ENCODE results near the gene ZBTB11. TPM values are rescaled to one million over a fixed set of nuclear protein-coding genes. Genes with fewer than 3 reads are reported as not detected.
A peak's percentile ranks its signal among the peaks of the same experiment; 100 is the strongest.

The ZBTB11 gene
- total and polyA plus RNA-seq, 9 of the 15 experiments (the other 6 are each of a cell fraction or from before 2014, with no cell fraction given), result 6.2 to 31.9 (median 21.4) TPM

DNA sequence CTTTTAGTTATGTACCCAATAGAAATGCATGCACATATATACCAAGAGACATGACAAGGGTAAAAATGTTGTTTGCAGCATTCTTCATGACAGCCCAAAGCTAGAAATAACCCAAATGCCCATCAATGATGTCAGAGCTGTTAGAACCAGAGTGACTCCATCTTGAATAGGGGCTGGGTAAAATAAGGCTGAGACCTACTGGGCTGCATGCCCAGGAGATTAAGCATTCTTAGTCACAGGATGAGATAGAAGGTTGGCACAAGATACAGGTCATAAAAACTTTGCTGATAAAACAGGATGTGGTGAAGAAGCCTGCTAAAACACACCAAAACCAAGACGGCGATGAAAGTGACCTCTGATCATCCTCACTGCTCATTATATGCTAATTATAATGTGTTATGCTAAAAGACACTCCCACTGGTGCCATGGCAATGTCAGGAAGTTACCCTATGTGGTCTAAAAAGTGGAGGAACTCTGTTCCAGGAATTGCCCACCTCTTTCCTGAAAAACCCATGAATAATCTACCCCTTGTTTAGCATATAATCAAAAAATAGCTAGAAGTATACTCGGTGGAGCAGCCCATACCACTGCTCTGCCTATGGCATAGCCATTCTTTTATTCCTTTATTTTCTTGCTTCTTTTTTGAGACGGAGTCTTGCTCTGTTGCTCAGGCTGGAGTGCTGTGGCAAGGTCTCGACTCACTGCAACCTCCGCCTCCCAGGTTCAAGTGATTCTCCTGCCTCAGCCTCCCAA lies 32.9 kb downstream of the ZBTB11 start (continued):
- TF ChIP-seq NR2C1 (IDR thresholded peaks at IDR 0.05) (no peak), NR2C1 (tag; IDR thresholded peaks at IDR 0.05) (peak; percentile 96), ZNF3 (CRISPR knock-in tag; IDR thresholded peaks at IDR 0.05) (peak; percentile 93), ZNF77 (CRISPR knock-in tag; IDR thresholded peaks at IDR 0.05) (peak; percentile 91), HOXB6 (CRISPR knock-in tag; IDR thresholded peaks at IDR 0.05; ENCODE audit: borderline replicate concordance) (peak; percentile 95), BDP1 (IDR thresholded peaks at IDR 0.05; ENCODE audit: insufficient read depth, insufficient read length) (no peak), TAF9B (IDR thresholded peaks at IDR 0.05; ENCODE audit: partially characterized antibody) (no peak), ZKSCAN3 (CRISPR knock-in tag; IDR thresholded peaks at IDR 0.05) (peak; percentile 96), PYGO2 (tag; IDR thresholded peaks at IDR 0.05) (peak; percentile 99), PRPF4 (IDR thresholded peaks at IDR 0.05; ENCODE audit: insufficient read depth, low read depth, low read length, poor library complexity, severe bottlenecking) (no peak), CEBPG (CRISPR knock-in tag; IDR thresholded peaks at IDR 0.05) (no peak), CEBPG (tag; conservative IDR thresholded peaks at IDR 0.05 in 1 of 2, IDR thresholded peaks at IDR 0.05 in 1 of 2) (peak in 1 of 2 experiments; percentile 76; a peak in 2 of 4 replicates), GATAD2A (IDR thresholded peaks at IDR 0.05) (peak; percentile 96), PHF21A (IDR thresholded peaks at IDR 0.05; ENCODE audit: borderline replicate concordance, low read depth) (no peak), ZNF668 (CRISPR knock-in tag; IDR thresholded peaks at IDR 0.05) (peak; percentile 99), RFX7 (CRISPR knock-in tag; IDR thresholded peaks at IDR 0.05) (peak; percentile 94), NR2F6 (CRISPR knock-in tag; IDR thresholded peaks at IDR 0.05) (peak; percentile 97), ETV5 (CRISPR knock-in tag; IDR thresholded peaks at IDR 0.05; ENCODE audit: low read depth) (peak; percentile 32; the same call in 1 of the 2 replicates), PTTG1 (tag; IDR thresholded peaks at IDR 0.05; ENCODE audit: low read depth) (peak; percentile 99)
- TF ChIP-seq, protein P1, sequence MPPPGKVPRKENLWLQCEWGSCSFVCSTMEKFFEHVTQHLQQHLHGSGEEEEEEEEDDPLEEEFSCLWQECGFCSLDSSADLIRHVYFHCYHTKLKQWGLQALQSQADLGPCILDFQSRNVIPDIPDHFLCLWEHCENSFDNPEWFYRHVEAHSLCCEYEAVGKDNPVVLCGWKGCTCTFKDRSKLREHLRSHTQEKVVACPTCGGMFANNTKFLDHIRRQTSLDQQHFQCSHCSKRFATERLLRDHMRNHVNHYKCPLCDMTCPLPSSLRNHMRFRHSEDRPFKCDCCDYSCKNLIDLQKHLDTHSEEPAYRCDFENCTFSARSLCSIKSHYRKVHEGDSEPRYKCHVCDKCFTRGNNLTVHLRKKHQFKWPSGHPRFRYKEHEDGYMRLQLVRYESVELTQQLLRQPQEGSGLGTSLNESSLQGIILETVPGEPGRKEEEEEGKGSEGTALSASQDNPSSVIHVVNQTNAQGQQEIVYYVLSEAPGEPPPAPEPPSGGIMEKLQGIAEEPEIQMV (tag; conservative IDR thresholded peaks at IDR 0.05; ENCODE audit: low read depth), result peak; percentile 94
- TF ChIP-seq, protein P2, sequence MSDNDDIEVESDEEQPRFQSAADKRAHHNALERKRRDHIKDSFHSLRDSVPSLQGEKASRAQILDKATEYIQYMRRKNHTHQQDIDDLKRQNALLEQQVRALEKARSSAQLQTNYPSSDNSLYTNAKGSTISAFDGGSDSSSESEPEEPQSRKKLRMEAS (CRISPR knock-in tag; IDR thresholded peaks at IDR 0.05), result no peak
- TF ChIP-seq, protein P3, sequence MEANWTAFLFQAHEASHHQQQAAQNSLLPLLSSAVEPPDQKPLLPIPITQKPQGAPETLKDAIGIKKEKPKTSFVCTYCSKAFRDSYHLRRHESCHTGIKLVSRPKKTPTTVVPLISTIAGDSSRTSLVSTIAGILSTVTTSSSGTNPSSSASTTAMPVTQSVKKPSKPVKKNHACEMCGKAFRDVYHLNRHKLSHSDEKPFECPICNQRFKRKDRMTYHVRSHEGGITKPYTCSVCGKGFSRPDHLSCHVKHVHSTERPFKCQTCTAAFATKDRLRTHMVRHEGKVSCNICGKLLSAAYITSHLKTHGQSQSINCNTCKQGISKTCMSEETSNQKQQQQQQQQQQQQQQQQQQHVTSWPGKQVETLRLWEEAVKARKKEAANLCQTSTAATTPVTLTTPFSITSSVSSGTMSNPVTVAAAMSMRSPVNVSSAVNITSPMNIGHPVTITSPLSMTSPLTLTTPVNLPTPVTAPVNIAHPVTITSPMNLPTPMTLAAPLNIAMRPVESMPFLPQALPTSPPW (CRISPR knock-in tag; IDR thresholded peaks at IDR 0.05), result peak; percentile 72
- TF ChIP-seq, protein P4, sequence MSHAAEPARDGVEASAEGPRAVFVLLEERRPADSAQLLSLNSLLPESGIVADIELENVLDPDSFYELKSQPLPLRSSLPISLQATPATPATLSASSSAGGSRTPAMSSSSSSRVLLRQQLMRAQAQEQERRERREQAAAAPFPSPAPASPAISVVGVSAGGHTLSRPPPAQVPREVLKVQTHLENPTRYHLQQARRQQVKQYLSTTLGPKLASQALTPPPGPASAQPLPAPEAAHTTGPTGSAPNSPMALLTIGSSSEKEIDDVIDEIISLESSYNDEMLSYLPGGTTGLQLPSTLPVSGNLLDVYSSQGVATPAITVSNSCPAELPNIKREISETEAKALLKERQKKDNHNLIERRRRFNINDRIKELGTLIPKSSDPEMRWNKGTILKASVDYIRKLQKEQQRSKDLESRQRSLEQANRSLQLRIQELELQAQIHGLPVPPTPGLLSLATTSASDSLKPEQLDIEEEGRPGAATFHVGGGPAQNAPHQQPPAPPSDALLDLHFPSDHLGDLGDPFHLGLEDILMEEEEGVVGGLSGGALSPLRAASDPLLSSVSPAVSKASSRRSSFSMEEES (CRISPR knock-in tag; IDR thresholded peaks at IDR 0.05), result peak; percentile 88
- TF ChIP-seq, protein P5, sequence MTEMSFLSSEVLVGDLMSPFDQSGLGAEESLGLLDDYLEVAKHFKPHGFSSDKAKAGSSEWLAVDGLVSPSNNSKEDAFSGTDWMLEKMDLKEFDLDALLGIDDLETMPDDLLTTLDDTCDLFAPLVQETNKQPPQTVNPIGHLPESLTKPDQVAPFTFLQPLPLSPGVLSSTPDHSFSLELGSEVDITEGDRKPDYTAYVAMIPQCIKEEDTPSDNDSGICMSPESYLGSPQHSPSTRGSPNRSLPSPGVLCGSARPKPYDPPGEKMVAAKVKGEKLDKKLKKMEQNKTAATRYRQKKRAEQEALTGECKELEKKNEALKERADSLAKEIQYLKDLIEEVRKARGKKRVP (CRISPR knock-in tag; IDR thresholded peaks at IDR 0.05), result peak; percentile 96

All from K562 (cell line).